MM.1S (cell line): Measurements from ENCODE around the gene SPAST.

ENCODE experiments used
- EZH2 ChIP-seq: fragments of 300-600 bp; sonication (generic); optimal IDR thresholded peaks from 2 replicates; pipeline ENCODE3; 2017; ENCODE audit warnings: low read depth, mild to moderate bottlenecking, antibody characterized with exemption, low read length, mixed read lengths
- EZH2phosphoT487 ChIP-seq: fragments of 300-600 bp; sonication (generic); IDR thresholded peaks from 2 replicates; pipeline ENCODE4 v1.6.1; 2018; ENCODE audit warnings: antibody characterized with exemption, low read length
- TF ChIP-seq, protein P1 (sequence below): fragments of 300-600 bp; sonication (generic); IDR thresholded peaks from 2 replicates; pipeline ENCODE4 v1.5.1; 2016; ENCODE audit warnings: antibody characterized with exemption, low read length, mixed read lengths

DNA sequence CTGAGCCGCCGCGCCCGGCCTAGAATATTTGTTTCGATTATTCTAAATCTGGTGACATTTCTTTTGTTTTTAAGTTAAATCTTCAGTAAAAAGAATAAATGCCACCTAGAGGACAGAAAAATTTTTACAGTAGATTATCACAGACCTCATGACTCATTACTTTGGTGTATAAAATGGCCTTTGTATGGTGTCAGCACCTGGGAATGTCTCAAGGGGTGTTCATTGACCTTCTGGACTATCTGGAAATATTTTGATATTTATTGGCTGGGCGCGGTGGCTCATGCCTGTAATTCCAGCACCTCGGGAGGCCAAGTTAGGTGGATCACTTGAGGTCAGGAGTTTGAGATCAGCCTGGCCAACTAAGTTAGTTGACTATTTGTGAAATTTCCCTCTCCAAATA, 72.1 kb downstream of the SPAST start:
- TF ChIP-seq, protein P1, sequence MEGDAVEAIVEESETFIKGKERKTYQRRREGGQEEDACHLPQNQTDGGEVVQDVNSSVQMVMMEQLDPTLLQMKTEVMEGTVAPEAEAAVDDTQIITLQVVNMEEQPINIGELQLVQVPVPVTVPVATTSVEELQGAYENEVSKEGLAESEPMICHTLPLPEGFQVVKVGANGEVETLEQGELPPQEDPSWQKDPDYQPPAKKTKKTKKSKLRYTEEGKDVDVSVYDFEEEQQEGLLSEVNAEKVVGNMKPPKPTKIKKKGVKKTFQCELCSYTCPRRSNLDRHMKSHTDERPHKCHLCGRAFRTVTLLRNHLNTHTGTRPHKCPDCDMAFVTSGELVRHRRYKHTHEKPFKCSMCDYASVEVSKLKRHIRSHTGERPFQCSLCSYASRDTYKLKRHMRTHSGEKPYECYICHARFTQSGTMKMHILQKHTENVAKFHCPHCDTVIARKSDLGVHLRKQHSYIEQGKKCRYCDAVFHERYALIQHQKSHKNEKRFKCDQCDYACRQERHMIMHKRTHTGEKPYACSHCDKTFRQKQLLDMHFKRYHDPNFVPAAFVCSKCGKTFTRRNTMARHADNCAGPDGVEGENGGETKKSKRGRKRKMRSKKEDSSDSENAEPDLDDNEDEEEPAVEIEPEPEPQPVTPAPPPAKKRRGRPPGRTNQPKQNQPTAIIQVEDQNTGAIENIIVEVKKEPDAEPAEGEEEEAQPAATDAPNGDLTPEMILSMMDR = peak; percentile 21; the same call in 1 of the 2 replicates
- TF ChIP-seq EZH2 (no peak), EZH2phosphoT487 (no peak)
